A673 (cell line): ENCODE results near the gene SLC38A2. TPM values are rescaled to one million over a fixed set of nuclear protein-coding genes. Genes with fewer than 3 reads are reported as not detected.

Experiments used
- BruUV-seq: library from RNA; stranded (reverse); fragments of 400-500 nt; replicated peaks from 2 replicates; lab custom pipeline; 2021; lab: Mats Ljungman, UMichigan
- CTCF ChIA-PET: fragments of 300-600 bp; sonication (Branson Sonifier 250); formaldehyde crosslinking; loops from one replicate; lab custom pipeline; 2022; ENCODE audit warnings: antibody characterized with exemption; lab: Charles Lee
- POLR2A ChIA-PET: fragments of 300-600 bp; sonication (Branson Sonifier 250); formaldehyde crosslinking; loops from one replicate; lab custom pipeline; 2022; ENCODE audit warnings: antibody characterized with exemption; ENCODE audit not compliant: low non-redundant PET; lab: Charles Lee
- DNase-seq: peaks from one replicate; pipeline ENCODE4 v3.0.0-alpha.2; 2015; ENCODE audit warnings: low spot score
- H3K27ac ChIP-seq: fragments of 200-600 bp; sonication (generic); 2 replicates; pipeline ENCODE4 v1.5.1; 2016; ENCODE audit warnings: mixed run types, low read depth, mild to moderate bottlenecking, mixed read lengths, antibody characterized with exemption, low read length; ENCODE audit not compliant: poor library complexity, severe bottlenecking
- H3K27me3 ChIP-seq: fragments of 200-600 bp; sonication (generic); replicated peaks from 2 replicates; pipeline ENCODE4 v1.6.1; 2017; ENCODE audit warnings: mixed run types, low read depth, mild to moderate bottlenecking, mixed read lengths, antibody characterized with exemption, low read length; ENCODE audit not compliant: insufficient read depth, poor library complexity
- H3K36me3 ChIP-seq: fragments of 200-600 bp; sonication (generic); 2 replicates; pipeline ENCODE4 v1.6.1; 2016; ENCODE audit warnings: mixed run types, mild to moderate bottlenecking, mixed read lengths, antibody characterized with exemption, low read length; ENCODE audit not compliant: insufficient read depth, poor library complexity, severe bottlenecking
- H3K4me1 ChIP-seq: fragments of 200-600 bp; sonication (generic); 2 replicates; pipeline ENCODE4 v1.6.1; 2017; ENCODE audit warnings: mixed run types, mild to moderate bottlenecking, mixed read lengths, antibody characterized with exemption, low read length; ENCODE audit not compliant: insufficient read depth, poor library complexity, severe bottlenecking
- H3K4me3 ChIP-seq: fragments of 200-600 bp; sonication (generic); 2 replicates; pipeline ENCODE4 v1.5.1; 2016; ENCODE audit warnings: low read depth, mixed run types, mild to moderate bottlenecking, mixed read lengths, low read length; ENCODE audit not compliant: poor library complexity, severe bottlenecking
- H3K9me3 ChIP-seq: fragments of 200-600 bp; sonication (generic); 2 replicates; pipeline ENCODE4 v1.6.1; 2016; ENCODE audit warnings: mixed run types, low read depth, mild to moderate bottlenecking, mixed read lengths, antibody characterized with exemption, low read length; ENCODE audit not compliant: poor library complexity, severe bottlenecking
- CTCF ChIP-seq: fragments of 300-800, 200-600 bp; sonication (generic); conservative IDR thresholded peaks from 2 replicates; pipeline ENCODE4 v1.5.1; 2017; ENCODE audit warnings: low read depth, mild to moderate bottlenecking, antibody characterized with exemption, low read length, moderate library complexity, mixed read lengths
- EZH2 ChIP-seq: fragments of 200-600 bp; sonication (generic); IDR thresholded peaks from 2 replicates; pipeline ENCODE4 v1.6.1; 2017; ENCODE audit warnings: borderline replicate concordance, low read depth, mild to moderate bottlenecking, mixed read lengths, antibody characterized with exemption, low read length; ENCODE audit not compliant: poor library complexity, severe bottlenecking
- intact Hi-C: fragments of 100-400 bp; cut with micrococcal nuclease; formaldehyde crosslinking; loops from one replicate; pipeline ENCODE4 v1.10.0; 2022; ENCODE audit not compliant: unreplicated experiment
- total RNA-seq: library from RNA; stranded (reverse); gene quantifications from 2 replicates; pipeline ENCODE4 v1.2.3, GENCODE V29; 2021

The SLC38A2 gene
- total RNA-seq, 1 experiment from 2014 or later = 440 TPM

GRCh38 chr12:46354802-46355199, 17.8 kb downstream of the SLC38A2 start:
- TF ChIP-seq EZH2 (no peak), CTCF (no peak)
- DNase-seq = no peak
- intact Hi-C loops = loop anchor here (5.0 kb wide), 1 partner anchor 202 kb away; no protein-coding TSS in a partner anchor
- H3K4me3 ChIP-seq = no peak overlapping the region
- ChIA-PET POLR2A (no interaction called here), CTCF (no interaction called here)
- H3K9me3 ChIP-seq = no peaks in the 10 kb centered on the region
- no peaks in the 10 kb centered on the region for H3K4me1 ChIP-seq
- H3K36me3 ChIP-seq = peaks cover 15% of the 10 kb centered on the region
- BruUV-seq = no TSS peak
- no peaks in the 10 kb centered on the region for H3K27me3 ChIP-seq
- no peak overlapping the region for H3K27ac ChIP-seq

GRCh38 chr12:46354111-46354801, 18.3 kb downstream of the SLC38A2 start:
- TF ChIP-seq CTCF (peak; percentile 38; the same call in 1 of the 2 replicates), EZH2 (no peak)
- Histone ChIP-seq H3K4me1 (no peaks in the 10 kb centered on the region), H3K27me3 (no peaks in the 10 kb centered on the region), H3K4me3 (no peak overlapping the region), H3K36me3 (peaks cover 9% of the 10 kb centered on the region), H3K9me3 (no peaks in the 10 kb centered on the region), H3K27ac (no peak overlapping the region)
- ChIA-PET POLR2A (interaction anchor here (0.6 kb wide), 1 partner anchor 20 kb away, joined by 4 read pairs; no protein-coding TSS in a partner anchor), CTCF (no interaction called here)
- intact Hi-C loops = no loop called here
- no TSS peak for BruUV-seq
- DNase-seq = no peak

- no TSS peak for BruUV-seq
- POLR2A ChIA-PET = no interaction called here
- intact Hi-C loops = no loop called here
These were observed 20.5 kb downstream of the SLC38A2 start for GRCh38 chr12:46351886-46352650.

More at GRCh38 chr12:46351886-46352650, 20.5 kb downstream of the SLC38A2 start:
- TF ChIP-seq CTCF (no peak), EZH2 (no peak)
- H3K27ac ChIP-seq = no peak overlapping the region
- H3K9me3 ChIP-seq = no peaks in the 10 kb centered on the region
- no peaks in the 10 kb centered on the region for H3K36me3 ChIP-seq
- no peaks in the 10 kb centered on the region for H3K4me1 ChIP-seq
- CTCF ChIA-PET = no interaction called here
- H3K27me3 ChIP-seq = no peaks in the 10 kb centered on the region
- H3K4me3 ChIP-seq = no peak overlapping the region
- DNase-seq = no peak
